ENCODE results near the gene RNF213. TPM values are rescaled to one million over a fixed set of nuclear protein-coding genes. Genes with fewer than 3 reads are reported as not detected.

Gene RNF213
- total and polyA plus RNA-seq, 2 of the 8 experiments (the other 6 are each of a cell fraction or from before 2014, with no cell fraction given), result 33.8 to 62.8 TPM

DNA sequence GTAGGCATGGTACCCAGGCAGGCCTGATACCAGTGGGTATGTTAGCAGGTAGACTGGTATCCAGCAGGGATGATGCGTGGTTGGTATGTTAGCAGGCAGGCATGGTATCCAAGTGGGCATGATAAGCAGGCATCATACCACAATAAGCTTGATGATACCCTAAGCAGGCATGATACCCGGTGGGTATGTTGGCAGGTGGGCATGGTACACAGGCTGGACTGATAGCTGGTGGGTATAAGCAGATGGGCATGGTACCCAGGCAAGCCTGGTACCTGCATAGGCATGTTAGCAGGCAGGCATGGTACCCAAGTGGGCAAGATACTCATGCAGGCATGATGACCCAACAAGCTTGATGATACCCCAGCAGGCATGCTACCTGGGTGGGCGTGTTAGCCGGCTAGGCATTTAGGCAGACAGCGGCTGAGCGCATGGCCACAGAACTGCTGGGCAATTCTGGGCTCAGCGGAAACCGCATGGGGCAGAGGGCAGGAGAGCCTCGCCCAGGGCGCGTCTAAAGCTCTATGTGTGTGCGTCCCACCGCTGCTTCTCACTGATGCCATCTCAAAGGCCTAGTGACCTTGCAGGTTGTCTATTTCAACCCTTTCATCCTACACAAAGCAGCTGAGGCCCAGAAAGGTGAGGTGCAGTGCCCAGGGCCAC, 42.8 kb upstream of the RNF213 start:
- Histone ChIP-seq H3K23ac (ENCODE audit: insufficient read length) (no peak overlapping the region), H3K23me2 (ENCODE audit: low read depth, low read length) (peaks cover 6% of the 10 kb centered on the region; the same call in 1 of the 2 replicates), H3K79me2 (ENCODE audit: control insufficient read depth in 1 of 2, insufficient read depth in 2 of 2, low read length in 2 of 2) (no peaks in the 10 kb centered on the region), H3K9ac (replicated peaks in 1 of 4; ENCODE audit: extremely low read depth in 1 of 4, low read depth in 3 of 4, low read length in 3 of 4) (no peak overlapping the region), H3K9me3 (ENCODE audit: insufficient read depth in 2 of 2, low read depth in 1 of 2, low read length in 1 of 2) (no peaks in the 10 kb centered on the region), H4K91ac (replicated peaks; ENCODE audit: insufficient read length, low read length) (no peak overlapping the region), H2BK12ac (ENCODE audit: low read depth, low read length) (no peak overlapping the region), H2AFZ (ENCODE audit: low read length) (no peak overlapping the region), H2AK5ac (ENCODE audit: low read depth, low read length) (no peak overlapping the region), H4K5ac (ENCODE audit: insufficient read length, low read depth, low read length) (no peak overlapping the region), H3K27ac (ENCODE audit: low read depth, low read length) (no peak overlapping the region), H2BK120ac (replicated peaks; ENCODE audit: low read depth, low read length) (no peak overlapping the region), H3K27me3 (replicated peaks in 1 of 4; ENCODE audit: control insufficient read depth in 3 of 4, extremely low read depth in 1 of 4, insufficient read depth in 3 of 4, low read length in 3 of 4) (no peaks in the 10 kb centered on the region; a peak in 1 of 7 replicates), H3K4me2 (ENCODE audit: insufficient read depth in 1 of 2, low read depth in 2 of 2, low read length in 2 of 2) (no peak overlapping the region), H3K14ac (ENCODE audit: insufficient read length) (no peak overlapping the region), H3K79me1 (ENCODE audit: low read depth, low read length) (peaks cover 6% of the 10 kb centered on the region), H2BK15ac (ENCODE audit: low read length) (no peak overlapping the region), H3K18ac (ENCODE audit: extremely low read depth, low read length) (no peak overlapping the region), H2BK5ac (ENCODE audit: low read depth, low read length) (peak overlapping the region; percentile 11; the same call in 1 of the 2 replicates), H3K36me3 (ENCODE audit: control insufficient read depth in 2 of 4, insufficient read depth in 4 of 4, low read length in 3 of 4) (peaks cover 0 to 4% (median 0%) of the 10 kb centered on the region in 4 experiments; a peak in 2 of 8 replicates), H3K4me1 (replicated peaks in 1 of 4; ENCODE audit: control insufficient read depth in 3 of 4, insufficient read depth in 4 of 4, low read length in 3 of 4) (peaks cover 0 to 6% (median 5%) of the 10 kb centered on the region in 4 experiments; a peak in 4 of 7 replicates), H3K4ac (replicated peaks; ENCODE audit: insufficient read length, low read depth, low read length) (no peak overlapping the region), H4K8ac (ENCODE audit: extremely low read depth, insufficient read depth, low read length) (no peak overlapping the region), H2BK20ac (ENCODE audit: low read length) (no peak overlapping the region), H4K20me1 (replicated peaks in 1 of 2; ENCODE audit: control insufficient read depth in 1 of 2, insufficient read depth in 2 of 2, low read length in 2 of 2) (peaks cover 0 to 13% of the 10 kb centered on the region in 2 experiments), H3K56ac (replicated peaks; ENCODE audit: insufficient read length, low read depth, low read length) (no peak overlapping the region), H3K4me3 (ENCODE audit: extremely low read depth in 1 of 4, insufficient read depth in 2 of 4, low read depth in 3 of 4, low read length in 4 of 4) (no peak overlapping the region)
- CTCF ChIA-PET (ENCODE audit: partially characterized antibody), result interaction anchor here (1.2 to 2.5 kb wide), 2 partner anchors 21 to 144 kb away, joined by 7 to 11 read pairs; no protein-coding TSS in a partner anchor
- no peak for DNase-seq (ENCODE audit: low read depth in 1 of 2, low spot score in 2 of 2)
- no peak for FAIRE-seq
- POLR2A ChIA-PET (ENCODE audit: partially characterized antibody), result interaction anchor here (0.9 to 1.0 kb wide), 2 partner anchors 41 to 46 kb away, joined by 4 read pairs; no protein-coding TSS in a partner anchor
- WGBS, 2 experiments (ENCODE audit: extremely low coverage in 1 of 2, insufficient coverage in 1 of 2, insufficient read length in 1 of 2, insufficient replicate concordance in 2 of 2, low coverage in 1 of 2, low lambda C conversion rate in 2 of 2, missing lambda C conversion rate in 1 of 2), result 94% methylated on average over 13 of the region's 13 CpGs; no CpG with 5 or more reads in 1 of the 2 experiments
- TF ChIP-seq POLR2AphosphoS5 (IDR thresholded peaks at IDR 0.05; ENCODE audit: low read depth, low read length) (no peak), E2F6 (IDR thresholded peaks at IDR 0.05) (no peak), SIX5 (IDR thresholded peaks at IDR 0.05; ENCODE audit: low read depth, low read length) (no peak), POLR2A (IDR thresholded peaks at IDR 0.05; ENCODE audit: control extremely low read depth in 1 of 2, low read depth in 2 of 2, low read length in 2 of 2) (no peak), RBBP5 (IDR thresholded peaks at IDR 0.05; ENCODE audit: borderline replicate concordance, low read depth, low read length) (no peak), RFX5 (IDR thresholded peaks at IDR 0.05; ENCODE audit: borderline replicate concordance, low read depth, low read length) (no peak)

All from H1 (cell line).